Measurements from ENCODE around the gene FLOT2.

Gene FLOT2

DNA sequence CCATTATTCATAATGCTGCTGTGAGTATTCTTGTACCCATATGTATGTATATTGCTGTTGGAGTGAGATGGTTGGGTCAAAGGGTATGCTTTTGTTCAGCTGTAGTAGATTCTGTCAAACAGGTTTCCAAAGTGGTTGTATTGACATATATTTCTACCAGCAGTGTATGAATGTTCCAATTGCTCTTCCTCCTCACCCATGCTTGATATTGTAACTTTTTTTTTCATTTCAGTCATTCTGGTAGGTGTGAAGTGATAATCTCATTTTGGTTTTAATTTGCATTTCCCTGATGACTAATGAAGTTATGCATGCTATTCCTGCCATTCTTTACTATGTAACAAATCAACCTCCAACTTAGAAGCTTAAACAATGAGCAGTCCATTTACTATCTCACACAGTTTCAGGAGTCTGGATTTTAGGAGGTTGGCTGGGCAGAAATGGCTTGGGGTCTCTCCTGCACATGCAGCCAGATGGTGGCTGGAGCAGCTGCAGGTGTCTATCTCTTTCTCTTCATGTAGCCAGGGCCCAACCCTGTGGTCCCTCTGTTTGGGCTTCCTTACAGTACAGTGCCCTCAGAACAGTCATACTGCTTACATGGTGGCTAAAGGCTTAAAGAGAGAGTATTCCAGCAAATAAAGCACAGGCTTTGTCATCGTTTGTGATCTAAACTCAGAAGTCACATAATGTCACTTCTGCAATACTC, 21.5 kb downstream of the FLOT2 start:
- no peak for TF ChIP-seq GATA2 (IDR thresholded peaks at IDR 0.05; ENCODE audit: low read depth, low read length)
- TF ChIP-seq GATA3 (IDR thresholded peaks at IDR 0.05; ENCODE audit: low read depth, low read length): no peak

DNA sequence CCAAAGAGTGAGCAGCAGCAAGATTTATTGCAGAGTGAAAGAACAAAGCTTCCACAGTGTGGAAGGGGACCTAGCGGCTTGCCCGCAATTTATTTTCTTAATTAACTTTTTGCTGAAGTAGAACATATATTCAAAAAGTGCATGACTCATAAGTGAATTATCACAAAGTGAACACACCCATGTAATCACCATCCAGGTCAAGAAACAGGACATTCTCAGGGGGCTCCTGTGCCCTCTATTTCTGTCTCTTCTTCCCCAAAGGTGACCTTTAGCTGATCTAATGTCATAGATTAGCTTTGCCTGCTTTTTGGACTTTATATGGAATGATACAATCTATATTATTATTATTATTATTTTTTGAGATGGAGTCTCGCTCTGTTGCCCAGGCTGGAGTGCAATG, 22.8 kb downstream of the FLOT2 start:
- TF ChIP-seq GATA2 (IDR thresholded peaks at IDR 0.05; ENCODE audit: low read depth, low read length) (no peak), GATA3 (IDR thresholded peaks at IDR 0.05; ENCODE audit: low read depth, low read length) (no peak)

- TF ChIP-seq GATA2 (IDR thresholded peaks at IDR 0.05; ENCODE audit: low read depth, low read length): no peak
These were observed 23.7 kb downstream of the FLOT2 start for GRCh38 chr17:28873839-28874238.

GRCh38 chr17:28871056-28871579, 26.4 kb downstream of the FLOT2 start:
- TF ChIP-seq GATA2 (IDR thresholded peaks at IDR 0.05; ENCODE audit: low read depth, low read length): no peak
- TF ChIP-seq GATA3 (IDR thresholded peaks at IDR 0.05; ENCODE audit: low read depth, low read length): no peak

DNA sequence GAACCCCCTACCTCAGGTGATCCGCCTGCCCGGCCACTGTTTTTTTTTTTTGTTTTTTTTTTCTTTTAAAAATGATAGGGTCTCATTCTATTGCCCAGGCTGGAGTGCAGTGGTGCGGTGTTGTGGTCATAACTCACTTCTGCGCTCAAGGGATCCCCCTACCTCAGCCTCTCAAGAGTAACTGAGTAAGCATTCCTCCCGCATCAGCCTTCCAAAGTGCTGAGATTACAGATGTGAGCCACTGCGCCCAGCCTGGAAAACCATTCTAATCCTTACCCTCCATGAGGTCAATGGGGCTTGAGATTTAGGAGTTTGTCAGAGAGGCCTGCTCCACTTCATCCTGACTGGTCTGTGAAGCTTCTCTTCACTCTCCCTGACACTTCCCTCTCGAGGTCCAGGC, 30.3 kb downstream of the FLOT2 start:
- TF ChIP-seq GATA3 (IDR thresholded peaks at IDR 0.05; ENCODE audit: low read depth, low read length): no peak
- no peak for TF ChIP-seq GATA2 (IDR thresholded peaks at IDR 0.05; ENCODE audit: low read depth, low read length)

- no peak for TF ChIP-seq GATA3 (IDR thresholded peaks at IDR 0.05; ENCODE audit: low read depth, low read length)
- TF ChIP-seq GATA2 (IDR thresholded peaks at IDR 0.05; ENCODE audit: low read depth, low read length): no peak
These were observed 31.4 kb downstream of the FLOT2 start for GRCh38 chr17:28865946-28866752.

DNA sequence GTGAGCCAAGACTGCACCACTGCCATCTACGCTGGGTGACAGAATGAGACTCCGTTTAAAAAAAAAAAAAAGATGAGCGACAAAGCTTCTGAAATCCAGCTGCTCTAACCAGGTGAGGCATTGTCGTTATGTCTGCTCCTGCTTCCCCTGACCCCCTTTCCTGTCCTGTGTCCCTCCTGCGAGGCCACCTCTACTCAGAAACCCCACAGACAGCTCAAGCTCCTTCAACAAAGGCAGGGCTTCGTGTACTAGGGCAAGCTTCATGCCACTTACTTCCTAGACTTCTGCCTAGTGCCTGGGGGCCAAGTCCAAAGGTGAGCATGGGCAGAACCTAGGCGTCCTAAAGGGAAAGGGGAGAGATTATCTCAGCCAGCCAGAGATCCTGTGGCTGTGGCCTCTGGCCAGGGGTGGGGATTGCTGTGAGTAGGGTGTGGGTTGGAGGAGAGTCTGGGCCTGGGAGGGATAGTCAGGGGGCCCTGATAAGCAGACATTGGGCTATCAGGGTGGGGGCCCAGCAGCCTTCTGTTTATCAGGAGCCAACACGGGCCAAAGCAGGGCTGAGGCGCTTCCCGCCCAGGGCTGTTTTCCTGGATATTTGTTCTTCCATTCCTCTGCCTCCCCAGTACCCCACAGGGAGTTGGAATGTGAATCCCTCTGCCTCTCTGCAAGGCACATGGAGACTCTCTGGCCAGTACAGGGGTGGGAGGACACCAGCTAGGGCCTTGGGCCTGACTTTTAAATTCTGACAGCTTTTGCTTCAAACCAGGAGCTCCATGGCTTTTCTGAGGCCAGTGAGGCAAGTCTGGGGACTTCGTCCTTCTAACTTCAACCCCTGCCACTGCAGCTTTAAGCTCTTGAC, 32.3 kb downstream of the FLOT2 start:
- TF ChIP-seq GATA2 (IDR thresholded peaks at IDR 0.05; ENCODE audit: low read depth, low read length) (no peak), GATA3 (IDR thresholded peaks at IDR 0.05; ENCODE audit: low read depth, low read length) (no peak)

DNA sequence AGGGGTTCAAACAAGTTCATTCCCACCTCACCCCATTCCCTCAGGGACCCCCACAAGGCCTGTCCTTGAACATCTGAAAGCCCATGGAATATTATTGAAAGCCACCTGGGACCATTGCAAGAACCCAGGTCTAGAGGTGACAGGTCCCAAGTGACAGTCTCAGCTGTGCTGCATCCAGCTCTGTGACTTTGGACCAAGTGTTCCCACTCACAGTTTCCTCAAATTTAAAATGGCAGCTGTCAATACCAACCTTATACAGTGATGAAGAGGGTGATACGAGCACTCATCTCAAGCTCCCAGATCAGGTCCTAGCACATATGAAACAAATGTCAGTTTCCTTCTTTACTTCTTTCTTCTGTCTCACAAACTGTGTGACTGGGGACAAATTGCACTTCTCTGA, 33.6 kb downstream of the FLOT2 start:
- TF ChIP-seq GATA2 (IDR thresholded peaks at IDR 0.05; ENCODE audit: low read depth, low read length) (no peak), GATA3 (IDR thresholded peaks at IDR 0.05; ENCODE audit: low read depth, low read length) (no peak)

- TF ChIP-seq GATA3 (IDR thresholded peaks at IDR 0.05; ENCODE audit: low read depth, low read length) (no peak), GATA2 (IDR thresholded peaks at IDR 0.05; ENCODE audit: low read depth, low read length) (no peak)
These were observed 35.0 kb downstream of the FLOT2 start for GRCh38 chr17:28862561-28862960.

- TF ChIP-seq GATA3 (IDR thresholded peaks at IDR 0.05; ENCODE audit: low read depth, low read length): no peak
- TF ChIP-seq GATA2 (IDR thresholded peaks at IDR 0.05; ENCODE audit: low read depth, low read length): no peak
These were observed 35.9 kb downstream of the FLOT2 start for GRCh38 chr17:28861393-28862203.

DNA sequence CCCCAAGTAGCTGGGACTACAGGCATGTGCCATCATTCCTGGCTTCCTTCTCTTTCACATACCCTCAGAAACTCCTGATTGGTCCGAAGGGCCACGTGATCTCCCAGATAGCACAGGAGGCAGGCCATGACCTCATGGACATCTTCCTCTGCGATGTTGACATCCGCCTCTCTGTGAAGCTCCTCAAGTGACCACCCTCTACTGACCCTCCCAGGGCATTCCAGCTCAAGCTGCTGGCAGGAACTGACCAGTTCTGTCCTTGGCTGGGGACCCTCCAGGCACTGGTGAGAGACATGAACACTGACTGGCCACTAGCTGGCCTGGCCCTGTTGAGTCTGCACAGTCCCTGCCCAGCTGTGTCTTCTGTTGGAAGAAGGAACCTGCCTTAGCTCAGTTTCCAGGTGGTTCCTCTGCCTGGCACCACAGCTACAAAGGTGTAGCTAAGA, 37.1 kb downstream of the FLOT2 start:
- no peak for TF ChIP-seq GATA3 (IDR thresholded peaks at IDR 0.05; ENCODE audit: low read depth, low read length)
- no peak for TF ChIP-seq GATA2 (IDR thresholded peaks at IDR 0.05; ENCODE audit: low read depth, low read length)

DNA sequence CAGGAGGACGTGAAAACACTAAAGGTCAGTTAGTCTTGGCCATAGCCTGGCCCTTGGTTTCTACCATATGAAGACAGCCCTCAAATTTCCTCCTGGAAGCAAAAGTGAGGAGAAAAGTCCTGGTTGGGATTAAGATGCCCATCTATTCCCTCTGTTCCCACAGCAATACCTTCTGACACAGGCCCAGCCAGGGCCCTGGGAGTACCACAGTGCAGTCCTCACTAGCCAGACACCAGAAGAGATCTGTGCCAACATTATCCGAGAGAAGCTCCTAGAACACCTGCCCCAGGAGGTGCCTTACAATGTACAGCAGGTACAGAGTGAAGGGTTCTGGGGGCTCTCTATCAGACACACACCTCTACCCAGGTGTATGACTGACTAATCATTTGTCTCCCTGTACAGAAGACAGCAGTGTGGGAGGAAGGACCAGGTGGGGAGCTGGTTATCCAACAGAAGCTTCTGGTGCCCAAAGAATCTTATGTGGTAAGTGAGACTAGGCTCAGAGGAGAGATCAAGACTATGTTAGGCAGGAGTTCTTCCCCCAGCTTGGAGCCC, 38.7 kb downstream of the FLOT2 start:
- TF ChIP-seq GATA3 (IDR thresholded peaks at IDR 0.05; ENCODE audit: low read depth, low read length) (no peak), GATA2 (IDR thresholded peaks at IDR 0.05; ENCODE audit: low read depth, low read length) (no peak)
